CD4-positive, alpha-beta T cell treated with Interleukin-17A for 4 hours (primary cell): ENCODE measurements around the gene SMAD5.

Source experiments
- DNase-seq: peaks from one replicate; pipeline ENCODE4 v3.0.0-alpha.2; 2020; ENCODE audit warnings: mixed read lengths

The SMAD5 gene

DNA sequence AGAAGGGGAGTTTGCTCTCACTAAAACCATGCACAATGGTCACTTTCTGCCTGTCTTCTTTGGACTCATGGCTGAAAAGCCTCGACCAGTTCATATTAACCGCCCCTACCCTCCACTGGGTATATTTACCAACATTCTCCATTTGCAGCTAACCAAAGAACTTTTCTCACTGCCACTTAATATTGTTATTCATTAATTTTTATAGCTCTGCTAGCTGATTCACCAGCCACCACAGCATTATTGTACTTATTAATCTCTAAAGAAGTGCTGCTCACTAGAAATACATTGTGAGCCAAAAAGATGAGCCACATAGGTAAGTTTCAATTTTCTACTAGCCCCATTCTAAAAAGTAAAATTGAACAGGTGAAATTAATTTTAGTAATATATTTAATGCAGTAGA is 93.8 kb downstream of the SMAD5 start:
- DNase-seq = no peak

DNA sequence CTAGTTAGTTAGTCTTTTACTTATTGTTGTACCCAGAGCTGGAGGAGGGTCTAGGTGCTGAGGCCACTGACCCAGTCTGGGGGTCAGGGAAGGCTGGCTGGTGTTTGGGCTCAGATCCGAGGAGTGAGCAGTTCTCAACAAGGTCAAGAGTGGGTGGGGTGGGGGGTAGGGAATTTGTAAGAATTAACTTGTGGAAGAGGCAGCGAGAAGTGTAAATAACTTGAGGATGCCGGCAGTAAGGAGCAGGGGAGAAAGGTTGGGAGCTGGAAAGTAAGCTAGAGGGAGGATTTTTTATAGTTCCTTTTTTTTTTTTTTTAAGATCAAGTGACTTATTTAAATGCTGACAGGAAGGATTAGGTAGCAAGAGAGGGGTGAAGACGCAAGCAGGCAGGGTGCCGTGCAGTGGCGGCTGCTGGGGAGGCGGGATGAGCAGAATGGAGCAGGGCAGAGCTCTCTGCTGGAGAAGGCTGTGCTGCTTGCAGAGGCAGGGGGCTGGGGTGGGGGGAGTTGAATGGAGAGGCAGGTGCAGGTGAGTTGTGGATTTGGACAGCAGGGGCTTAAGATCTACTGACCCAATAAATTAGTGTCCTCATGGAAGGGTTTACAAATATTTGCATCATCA is 95.6 kb downstream of the SMAD5 start:
- no peak for DNase-seq

DNA sequence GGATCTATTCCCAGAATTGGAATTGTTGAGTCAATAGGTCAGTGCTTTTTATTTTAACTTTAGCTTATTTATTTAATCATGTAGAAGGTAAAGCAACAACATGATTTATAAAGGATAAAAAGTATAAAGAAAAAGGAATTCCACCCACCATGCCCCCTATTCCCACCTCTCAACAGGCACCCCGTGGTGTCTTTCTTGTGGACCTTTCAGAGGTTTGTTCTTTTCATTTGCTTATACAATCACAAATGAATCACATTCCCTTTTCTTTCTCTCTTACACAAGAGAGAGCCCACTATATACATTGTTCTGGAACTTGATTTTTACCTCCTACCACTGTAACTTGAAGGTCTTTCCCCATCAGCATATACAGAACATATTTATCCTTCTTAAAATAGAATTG is 97.5 kb downstream of the SMAD5 start:
- DNase-seq = no peak

DNA sequence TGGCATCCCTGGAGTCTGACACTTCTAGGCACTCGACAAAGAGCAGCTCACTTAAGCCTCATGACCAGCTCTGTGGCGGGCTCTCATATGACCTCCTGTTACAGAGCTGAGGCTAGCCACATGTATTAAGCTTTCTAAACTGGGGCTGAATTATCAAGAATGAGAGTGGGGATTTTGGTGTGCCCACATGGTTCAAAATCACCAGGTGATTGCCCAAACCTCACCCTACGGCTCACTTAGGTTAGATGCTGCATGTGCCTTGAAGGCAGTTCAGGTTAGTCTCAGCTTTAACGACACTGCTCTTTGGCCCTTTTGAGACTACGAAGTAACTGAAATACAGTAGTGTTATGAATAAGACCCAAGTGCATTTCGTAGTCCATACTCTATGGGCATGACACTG is 99.7 kb downstream of the SMAD5 start:
- DNase-seq = no peak
